H1 (cell line): Measurements from ENCODE around the gene CDV3.

Experiments used
- ATF2 ChIP-seq: IDR thresholded peaks from 2 replicates; pipeline ENCODE4 v1.6.1; 2012; ENCODE audit warnings: low read length, inconsistent platforms
- BRCA1 ChIP-seq: IDR thresholded peaks from 2 replicates; pipeline ENCODE4 v1.6.1; 2012; ENCODE audit warnings: low read depth, low read length, improper control_type of control experiment
- CHD2 ChIP-seq: IDR thresholded peaks from 2 replicates; pipeline ENCODE4 v1.6.1; 2012; ENCODE audit warnings: low read length, improper control_type of control experiment
- EP300 ChIP-seq, 2 experiments: IDR thresholded peaks; 1 replicate in 1 of 2; 2 replicates in 1 of 2; pipeline ENCODE4 v1.6.1; 2011 to 2012; ENCODE audit warnings: low read depth in 2 of 2, low read length in 2 of 2, mild to moderate bottlenecking in 2 of 2, borderline replicate concordance in 1 of 2, inconsistent platforms in 1 of 2, moderate library complexity in 1 of 2
- EZH2 ChIP-seq: fragments of 200-600 bp; sonication (generic); IDR thresholded peaks from 2 replicates; pipeline ENCODE4 v1.7.1; 2012; ENCODE audit warnings: low read depth, mild to moderate bottlenecking, moderate library complexity, low read length, inconsistent platforms; ENCODE audit not compliant: severe bottlenecking
- NANOG ChIP-seq: IDR thresholded peaks from 2 replicates; pipeline ENCODE4 v1.6.1; 2011; ENCODE audit warnings: low read length, low read depth, mild to moderate bottlenecking, inconsistent platforms; ENCODE audit not compliant: insufficient read depth, poor library complexity, severe bottlenecking
- POLR2A ChIP-seq, 2 experiments: IDR thresholded peaks; 1 replicate in 1 of 2; 2 replicates in 1 of 2; pipeline ENCODE4 v1.6.1; 2011; ENCODE audit warnings: low read depth in 2 of 2, low read length in 2 of 2, mild to moderate bottlenecking in 2 of 2; ENCODE audit errors: control extremely low read depth in 1 of 2
- RAD21 ChIP-seq, 2 experiments: IDR thresholded peaks in 1 of 2; conservative IDR thresholded peaks in 1 of 2; 2 replicates each; pipeline ENCODE4 v1.6.1; 2011; ENCODE audit warnings: low read depth in 2 of 2, low read length in 2 of 2, improper control_type of control experiment in 1 of 2, inconsistent platforms in 1 of 2, mild to moderate bottlenecking in 1 of 2, moderate library complexity in 1 of 2
- SP1 ChIP-seq: IDR thresholded peaks from 2 replicates; pipeline ENCODE4 v1.6.1; 2011; ENCODE audit warnings: low read depth, low read length
- USF2 ChIP-seq: IDR thresholded peaks from 2 replicates; pipeline ENCODE4 v1.6.1; 2011; ENCODE audit warnings: low read length, improper control_type of control experiment
- TF ChIP-seq, protein P1 (sequence below), 3 experiments: IDR thresholded peaks; 1 replicate in 2 of 3; 2 replicates in 1 of 3; pipeline versions ENCODE4 v1.5.1 to v1.6.1; 2011; ENCODE audit warnings: low read length in 3 of 3, mild to moderate bottlenecking in 3 of 3, inconsistent platforms in 2 of 3, low read depth in 1 of 3, moderate library complexity in 1 of 3; ENCODE audit not compliant: insufficient read depth in 1 of 3; ENCODE audit errors: control extremely low read depth in 1 of 3

DNA sequence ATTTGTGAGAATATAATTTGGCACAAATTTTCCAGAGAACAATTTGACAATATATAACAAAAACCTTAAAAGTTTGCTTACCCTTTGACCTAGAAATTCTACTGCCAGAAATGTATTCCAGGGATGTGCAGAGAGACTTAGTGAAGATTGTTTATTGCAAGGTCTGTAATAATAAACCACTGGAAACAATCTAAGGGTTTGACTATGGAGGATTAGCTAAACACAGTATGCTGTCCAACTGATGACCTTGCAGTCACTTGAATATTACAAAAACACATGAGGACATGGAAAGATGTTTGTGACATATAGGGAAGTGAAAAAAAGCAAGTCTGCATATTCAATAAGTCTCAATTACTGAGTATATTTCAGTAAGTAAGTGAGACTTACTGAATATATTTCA, 48.1 kb upstream of the CDV3 start:
- TF ChIP-seq SP1 (no peak), ATF2 (no peak), POLR2A (IDR thresholded peaks at IDR 0.05; ENCODE audit: control extremely low read depth in 1 of 2, low read depth in 2 of 2, low read length in 2 of 2) (no peak), CHD2 (no peak), EZH2 (no peak), RAD21 (IDR thresholded peaks at IDR 0.05 in 1 of 2, conservative IDR thresholded peaks at IDR 0.05 in 1 of 2; ENCODE audit: low read depth in 2 of 2, low read length in 2 of 2) (no peak), EP300 (IDR thresholded peaks at IDR 0.05; ENCODE audit: borderline replicate concordance in 1 of 2, low read depth in 2 of 2, low read length in 2 of 2) (no peak), BRCA1 (no peak), USF2 (no peak), NANOG (no peak)
- TF ChIP-seq, protein P1, sequence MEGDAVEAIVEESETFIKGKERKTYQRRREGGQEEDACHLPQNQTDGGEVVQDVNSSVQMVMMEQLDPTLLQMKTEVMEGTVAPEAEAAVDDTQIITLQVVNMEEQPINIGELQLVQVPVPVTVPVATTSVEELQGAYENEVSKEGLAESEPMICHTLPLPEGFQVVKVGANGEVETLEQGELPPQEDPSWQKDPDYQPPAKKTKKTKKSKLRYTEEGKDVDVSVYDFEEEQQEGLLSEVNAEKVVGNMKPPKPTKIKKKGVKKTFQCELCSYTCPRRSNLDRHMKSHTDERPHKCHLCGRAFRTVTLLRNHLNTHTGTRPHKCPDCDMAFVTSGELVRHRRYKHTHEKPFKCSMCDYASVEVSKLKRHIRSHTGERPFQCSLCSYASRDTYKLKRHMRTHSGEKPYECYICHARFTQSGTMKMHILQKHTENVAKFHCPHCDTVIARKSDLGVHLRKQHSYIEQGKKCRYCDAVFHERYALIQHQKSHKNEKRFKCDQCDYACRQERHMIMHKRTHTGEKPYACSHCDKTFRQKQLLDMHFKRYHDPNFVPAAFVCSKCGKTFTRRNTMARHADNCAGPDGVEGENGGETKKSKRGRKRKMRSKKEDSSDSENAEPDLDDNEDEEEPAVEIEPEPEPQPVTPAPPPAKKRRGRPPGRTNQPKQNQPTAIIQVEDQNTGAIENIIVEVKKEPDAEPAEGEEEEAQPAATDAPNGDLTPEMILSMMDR (IDR thresholded peaks at IDR 0.05; ENCODE audit: control extremely low read depth in 1 of 3, insufficient read depth in 1 of 3, low read depth in 1 of 3, low read length in 3 of 3): no peak
